Adipocyte (in vitro differentiated cells): ENCODE results near the gene PACS2.

Experiments
- DNase-seq: peaks from one replicate; pipeline ENCODE4 v3.0.0-alpha.2; 2015; ENCODE audit warnings: low read depth
- H3K27me3 ChIP-seq: replicated peaks from 2 replicates; pipeline ENCODE4 v1.7.0; 2013; ENCODE audit warnings: mild to moderate bottlenecking, low read length, moderate library complexity; ENCODE audit not compliant: control insufficient read depth, insufficient read depth
- H3K36me3 ChIP-seq: 2 replicates; pipeline ENCODE4 v1.7.0; 2013; ENCODE audit warnings: low read length, mild to moderate bottlenecking, moderate library complexity; ENCODE audit not compliant: control insufficient read depth, insufficient read depth, severe bottlenecking
- H3K4me1 ChIP-seq: 2 replicates; pipeline ENCODE4 v1.7.0; 2013; ENCODE audit warnings: mild to moderate bottlenecking, low read length, moderate library complexity; ENCODE audit not compliant: control insufficient read depth, insufficient read depth
- H3K4me3 ChIP-seq: 2 replicates; pipeline ENCODE4 v1.7.0; 2013; ENCODE audit warnings: mild to moderate bottlenecking, low read length, moderate library complexity
- H3K9ac ChIP-seq: 2 replicates; pipeline ENCODE4 v1.7.0; 2013; ENCODE audit warnings: mild to moderate bottlenecking, low read length, moderate library complexity
- H3K9me3 ChIP-seq: 2 replicates; pipeline ENCODE4 v1.7.0; 2013; ENCODE audit warnings: mild to moderate bottlenecking, low read length, moderate library complexity; ENCODE audit not compliant: control insufficient read depth

The PACS2 gene

DNA sequence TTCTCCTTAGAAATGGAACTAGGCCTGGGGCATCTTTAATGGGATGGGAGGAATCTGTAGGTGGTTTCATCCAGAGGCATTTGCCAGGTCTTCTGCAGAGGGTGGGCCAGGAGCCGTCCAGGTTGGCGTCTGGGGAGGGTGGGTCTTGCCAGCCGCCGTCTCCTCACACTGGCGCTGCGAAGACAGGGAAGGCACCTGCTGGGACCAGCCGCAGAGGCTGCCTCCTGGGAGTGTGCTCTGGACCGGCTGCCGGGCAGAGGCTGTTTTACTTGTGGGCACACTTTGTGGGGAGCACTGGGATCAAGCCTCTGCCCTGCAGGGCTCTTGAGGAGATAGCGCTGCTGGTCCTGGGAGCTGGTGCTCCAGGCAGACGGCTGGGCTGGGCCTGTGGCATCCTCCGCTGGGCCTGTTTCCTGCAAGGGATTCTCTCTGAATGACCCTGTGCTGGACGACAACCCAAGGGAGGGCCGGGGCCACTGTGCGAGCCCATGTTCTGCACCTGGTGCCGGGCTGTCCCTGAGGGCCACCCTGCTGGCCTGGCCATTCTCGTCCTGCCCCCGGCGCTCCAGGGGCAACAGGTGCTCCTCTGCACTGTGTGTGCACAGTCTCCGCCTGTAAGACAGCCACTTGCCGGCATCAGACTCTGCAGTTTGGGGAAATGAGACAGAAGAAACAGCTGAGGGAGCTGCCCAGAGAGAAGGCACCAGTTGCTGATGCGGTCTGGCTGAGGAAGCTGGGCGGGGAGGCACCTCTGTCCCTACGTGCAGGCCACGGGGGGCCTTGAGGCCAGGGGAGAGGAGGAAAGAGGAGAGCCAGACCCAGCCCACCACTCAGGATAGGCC, 73.8 kb downstream of the PACS2 start:
- H3K36me3 ChIP-seq, result peaks cover 14% of the 10 kb centered on the region
- no peak overlapping the region for H3K9ac ChIP-seq
- H3K27me3 ChIP-seq, result no peaks in the 10 kb centered on the region
- H3K4me1 ChIP-seq, result no peaks in the 10 kb centered on the region
- no peaks in the 10 kb centered on the region for H3K9me3 ChIP-seq
- DNase-seq, result no peak
- H3K4me3 ChIP-seq, result no peak overlapping the region

GRCh38 chr14:105388976-105389375, 74.4 kb downstream of the PACS2 start:
- H3K4me3 ChIP-seq, result no peak overlapping the region
- DNase-seq, result no peak
- H3K9ac ChIP-seq, result no peak overlapping the region
- peaks cover 14% of the 10 kb centered on the region for H3K36me3 ChIP-seq
- no peaks in the 10 kb centered on the region for H3K9me3 ChIP-seq
- no peaks in the 10 kb centered on the region for H3K4me1 ChIP-seq
- H3K27me3 ChIP-seq, result no peaks in the 10 kb centered on the region

DNA sequence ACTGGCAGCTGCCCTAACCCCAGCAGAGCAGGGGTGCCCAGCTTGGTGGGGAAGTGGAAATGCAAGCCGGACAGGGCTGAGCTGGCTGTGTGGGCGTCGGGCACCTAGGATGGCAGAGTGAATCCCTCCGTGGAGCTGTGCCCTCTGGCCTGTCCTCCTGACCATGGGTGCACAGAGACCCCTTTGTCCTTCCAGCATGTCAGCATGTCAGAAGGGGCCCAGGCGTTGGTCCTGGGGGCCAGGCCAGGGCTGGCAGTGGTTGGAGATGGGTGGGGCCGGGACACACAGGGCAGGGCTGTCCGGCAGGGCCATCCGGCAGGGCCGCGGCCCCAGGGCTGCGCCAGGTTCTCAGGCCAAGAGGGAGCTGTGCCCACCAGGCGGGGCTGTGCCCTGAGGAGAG, 75.0 kb downstream of the PACS2 start:
- Histone ChIP-seq H3K9me3 (no peaks in the 10 kb centered on the region), H3K36me3 (peaks cover 14% of the 10 kb centered on the region), H3K27me3 (no peaks in the 10 kb centered on the region), H3K4me1 (no peaks in the 10 kb centered on the region), H3K9ac (no peak overlapping the region), H3K4me3 (no peak overlapping the region)
- DNase-seq, result no peak

DNA sequence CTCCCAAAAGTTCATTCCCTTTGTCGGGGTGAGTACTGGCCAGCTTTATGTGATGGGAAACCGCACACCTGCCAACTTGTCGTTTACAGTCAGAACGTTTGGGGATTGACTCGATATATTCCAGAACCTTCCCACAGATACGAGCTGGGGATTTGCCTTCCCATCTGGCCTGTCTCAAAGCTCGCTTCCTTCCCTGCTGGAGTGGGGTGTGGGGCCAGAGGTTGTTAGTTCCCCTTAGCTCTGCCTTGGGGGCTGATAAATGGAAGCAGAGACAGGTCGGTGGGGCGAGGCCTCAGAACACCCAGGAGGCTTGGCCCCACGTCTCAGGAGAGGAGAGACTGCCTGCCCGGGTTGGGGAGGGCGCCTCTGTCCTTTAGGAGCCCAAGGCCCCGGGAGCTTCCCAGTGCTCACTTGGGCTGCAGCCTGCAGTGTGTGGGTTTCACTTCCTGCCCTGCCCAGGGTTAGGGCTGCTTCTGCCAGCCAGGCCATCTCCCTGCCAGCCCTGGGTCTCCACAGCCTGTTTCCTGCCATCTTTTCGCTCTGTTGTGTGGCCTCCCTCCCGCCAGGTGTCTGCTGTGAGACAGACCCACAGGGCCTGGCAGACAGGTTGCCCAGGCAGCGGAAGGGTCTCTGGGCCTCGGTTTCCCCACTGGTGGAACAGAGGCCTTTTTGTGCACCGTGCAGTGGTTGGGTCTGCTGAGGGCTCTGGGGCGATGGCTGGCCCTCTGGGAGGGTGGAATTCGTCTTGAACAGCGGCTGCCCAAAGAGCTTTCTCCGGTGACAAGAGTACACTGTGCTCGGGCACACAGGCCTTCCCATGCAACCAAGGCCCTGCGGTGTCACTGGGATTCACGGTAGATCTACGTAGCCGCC, 75.7 kb downstream of the PACS2 start:
- no peaks in the 10 kb centered on the region for H3K27me3 ChIP-seq
- H3K4me3 ChIP-seq, result no peak overlapping the region
- H3K36me3 ChIP-seq, result peaks cover 7% of the 10 kb centered on the region
- H3K9ac ChIP-seq, result no peak overlapping the region
- H3K9me3 ChIP-seq, result no peaks in the 10 kb centered on the region
- H3K4me1 ChIP-seq, result no peaks in the 10 kb centered on the region
- no peak for DNase-seq

DNA sequence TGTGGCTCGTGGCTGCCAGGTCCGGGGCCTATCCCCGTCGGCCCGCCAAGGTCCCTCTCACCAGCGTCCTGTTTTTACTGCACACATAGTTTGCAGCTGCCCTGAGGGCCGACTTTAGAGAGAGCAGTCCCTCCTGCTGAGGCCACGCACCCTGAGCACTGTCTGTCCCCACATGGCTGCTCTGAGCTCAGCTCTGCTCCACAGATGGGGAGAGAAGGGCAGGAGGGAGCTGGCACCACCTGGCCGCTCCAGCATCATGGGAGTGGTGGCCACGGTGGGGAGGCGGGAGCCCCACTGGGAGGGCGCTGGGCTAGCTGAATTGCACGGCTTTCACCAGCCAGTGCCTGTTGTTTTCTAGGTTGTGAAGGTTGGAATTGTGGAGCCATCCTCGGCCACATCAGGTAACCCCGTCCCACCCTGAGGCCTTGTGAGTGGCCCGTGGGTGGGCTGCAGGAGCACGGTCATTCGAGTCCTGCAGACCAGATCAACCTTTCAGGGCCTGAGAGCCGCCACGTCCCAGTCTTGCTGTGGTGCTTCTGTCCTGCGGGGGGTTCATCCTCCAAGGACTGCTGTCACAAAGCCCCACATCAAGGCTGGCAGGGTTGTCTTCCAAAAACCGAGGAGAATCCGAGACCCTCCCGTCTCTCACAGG, 76.4 kb downstream of the PACS2 start:
- DNase-seq, result no peak
- H3K36me3 ChIP-seq, result peaks cover 3% of the 10 kb centered on the region
- no peaks in the 10 kb centered on the region for H3K4me1 ChIP-seq
- H3K9me3 ChIP-seq, result no peaks in the 10 kb centered on the region
- H3K9ac ChIP-seq, result no peak overlapping the region
- no peaks in the 10 kb centered on the region for H3K27me3 ChIP-seq
- no peak overlapping the region for H3K4me3 ChIP-seq

GRCh38 chr14:105391541-105391940, 77.0 kb downstream of the PACS2 start:
- Histone ChIP-seq H3K27me3 (no peaks in the 10 kb centered on the region), H3K4me1 (no peaks in the 10 kb centered on the region), H3K9ac (no peak overlapping the region), H3K9me3 (no peaks in the 10 kb centered on the region), H3K36me3 (peaks cover 3% of the 10 kb centered on the region), H3K4me3 (no peak overlapping the region)
- no peak for DNase-seq

DNA sequence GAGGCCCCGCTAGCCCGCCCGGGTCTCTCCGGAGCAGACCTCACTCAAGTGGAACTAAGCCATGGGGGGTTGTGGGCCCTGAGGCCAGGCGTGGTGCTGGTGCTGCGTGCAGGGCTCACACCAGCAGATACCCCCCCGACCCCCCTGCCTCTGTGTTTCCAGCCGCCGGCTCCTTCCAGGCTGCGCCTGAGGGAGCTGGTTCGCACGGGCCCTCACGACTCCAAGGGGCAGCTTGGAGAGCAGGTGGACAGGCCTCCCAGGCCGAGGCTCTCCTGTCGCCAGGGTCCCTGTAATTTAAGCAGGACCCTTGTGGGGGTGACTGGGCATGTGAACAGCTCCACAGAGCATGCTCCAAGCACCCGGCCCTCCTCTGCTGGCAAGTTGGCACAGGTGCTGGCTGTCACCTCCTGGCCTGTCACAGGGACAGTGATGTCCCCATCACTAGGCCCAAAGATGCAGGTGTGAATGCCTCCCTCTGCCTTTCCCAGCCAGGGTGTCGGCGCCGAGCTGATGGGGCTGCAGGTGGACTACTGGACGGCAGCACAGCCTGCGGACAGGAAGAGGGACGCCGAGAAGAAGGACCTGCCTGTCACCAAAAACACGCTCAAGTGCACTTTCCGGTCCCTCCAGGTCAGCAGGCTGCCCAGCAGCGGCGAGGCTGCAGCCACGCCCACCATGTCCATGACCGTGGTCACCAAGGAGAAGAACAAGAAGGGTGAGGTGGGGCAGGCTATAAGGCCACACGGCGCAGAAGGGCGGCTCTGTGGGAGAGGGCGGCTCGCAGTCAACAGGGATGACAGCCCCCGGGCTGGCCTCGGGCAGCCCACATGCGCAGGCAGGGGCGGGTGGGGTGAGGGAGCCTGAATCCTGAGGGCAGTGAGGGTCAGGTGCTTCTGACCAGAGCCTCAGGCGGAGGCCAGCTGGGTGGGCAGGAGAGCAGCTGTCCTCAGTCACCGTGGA, 77.9 kb downstream of the PACS2 start:
- H3K9ac ChIP-seq, result no peak overlapping the region
- no peaks in the 10 kb centered on the region for H3K4me1 ChIP-seq
- H3K36me3 ChIP-seq, result no peaks in the 10 kb centered on the region
- no peak for DNase-seq
- H3K27me3 ChIP-seq, result no peaks in the 10 kb centered on the region
- H3K4me3 ChIP-seq, result no peak overlapping the region
- H3K9me3 ChIP-seq, result no peaks in the 10 kb centered on the region

DNA sequence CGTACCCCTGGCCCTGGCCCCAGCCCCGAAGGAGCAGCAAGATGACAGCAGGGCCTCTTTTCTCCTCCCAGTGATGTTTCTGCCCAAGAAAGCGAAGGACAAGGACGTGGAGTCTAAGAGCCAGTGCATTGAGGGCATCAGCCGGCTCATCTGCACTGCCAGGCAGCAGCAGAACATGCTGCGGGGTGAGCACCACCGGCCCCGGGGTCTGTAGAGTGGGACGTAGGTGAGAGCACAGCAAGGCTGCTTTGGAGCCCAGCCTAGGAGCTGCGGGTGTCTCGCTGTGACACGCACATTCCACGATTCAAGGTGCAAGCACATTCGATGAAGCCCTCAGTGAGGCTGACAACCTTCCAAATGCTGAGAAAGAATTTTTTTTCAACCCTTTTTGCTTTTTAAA, 78.6 kb downstream of the PACS2 start:
- Histone ChIP-seq H3K9ac (no peak overlapping the region), H3K36me3 (no peaks in the 10 kb centered on the region), H3K4me1 (peaks cover 4% of the 10 kb centered on the region), H3K4me3 (no peak overlapping the region), H3K27me3 (no peaks in the 10 kb centered on the region), H3K9me3 (no peaks in the 10 kb centered on the region)
- no peak for DNase-seq

GRCh38 chr14:105394714-105395537, 80.4 kb downstream of the PACS2 start:
- H3K9me3 ChIP-seq, result no peaks in the 10 kb centered on the region
- peaks cover 15% of the 10 kb centered on the region for H3K4me1 ChIP-seq
- no peaks in the 10 kb centered on the region for H3K27me3 ChIP-seq
- H3K36me3 ChIP-seq, result no peaks in the 10 kb centered on the region
- H3K4me3 ChIP-seq, result no peak overlapping the region
- no peak for DNase-seq
- H3K9ac ChIP-seq, result no peak overlapping the region

DNA sequence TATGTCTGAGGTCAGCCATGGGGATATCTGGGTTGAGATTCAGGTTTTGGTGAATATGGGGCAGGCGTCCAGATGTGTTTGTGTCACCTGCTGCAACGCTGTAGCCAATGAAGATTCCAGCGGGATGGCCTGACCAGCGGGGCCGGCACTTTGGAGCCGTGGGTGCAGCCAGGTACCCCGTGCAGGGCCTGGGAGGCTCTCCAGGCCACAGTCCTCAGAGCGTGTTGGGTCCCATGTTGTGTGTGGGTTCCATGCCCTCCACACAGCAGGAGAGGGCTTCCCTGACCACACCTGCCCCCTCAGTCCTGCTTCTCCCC, 80.9 kb downstream of the PACS2 start:
- Histone ChIP-seq H3K9ac (no peak overlapping the region), H3K36me3 (peaks cover 2% of the 10 kb centered on the region), H3K27me3 (no peaks in the 10 kb centered on the region), H3K4me1 (peaks cover 16% of the 10 kb centered on the region), H3K4me3 (no peak overlapping the region), H3K9me3 (no peaks in the 10 kb centered on the region)
- DNase-seq, result no peak
